WTC11 (cell line): ENCODE measurements around the gene ZNF322.

Experiments used
- CTCF ChIP-seq: fragments of 200-600 bp; IDR thresholded peaks from 2 replicates; pipeline ENCODE4 v1.8.0; 2022; ENCODE audit warnings: antibody characterized with exemption
- JUN ChIP-seq: sonication (generic); formaldehyde crosslinking; IDR thresholded peaks from 2 replicates; pipeline ENCODE4 v1.8.0; 2023; ENCODE audit warnings: mild to moderate bottlenecking, missing genetic modification reagents
- RELA ChIP-seq: sonication (generic); formaldehyde crosslinking; IDR thresholded peaks from 2 replicates; pipeline ENCODE4 v1.8.1; 2022; ENCODE audit warnings: missing genetic modification reagents, mild to moderate bottlenecking, borderline replicate concordance
- SP1 ChIP-seq: sonication (generic); formaldehyde crosslinking; conservative IDR thresholded peaks from 2 replicates; pipeline ENCODE4 v1.8.1; 2022; ENCODE audit warnings: missing genetic modification reagents
- ZNF232 ChIP-seq: sonication (generic); formaldehyde crosslinking; IDR thresholded peaks from 2 replicates; pipeline ENCODE4 v1.8.0; 2022; ENCODE audit warnings: mild to moderate bottlenecking, missing genetic modification reagents

GRCh38 chr6:26598267-26598666 is 61.3 kb downstream of the ZNF322 start:
- TF ChIP-seq CTCF = no peak
- TF ChIP-seq JUN (CRISPR knock-in tag) = no peak
- no peak for TF ChIP-seq ZNF232
- TF ChIP-seq SP1 (CRISPR knock-in tag) = no peak
- TF ChIP-seq RELA (CRISPR knock-in tag) = no peak
